ENCODE results near the gene MACROD2.

MACROD2 gene

GRCh38 chr20:15924556-15924955 lies 1929.2 kb downstream of the MACROD2 start:
- no peak for DNase-seq (ENCODE audit: extremely low read depth, low read depth)
- TF ChIP-seq, protein P1, sequence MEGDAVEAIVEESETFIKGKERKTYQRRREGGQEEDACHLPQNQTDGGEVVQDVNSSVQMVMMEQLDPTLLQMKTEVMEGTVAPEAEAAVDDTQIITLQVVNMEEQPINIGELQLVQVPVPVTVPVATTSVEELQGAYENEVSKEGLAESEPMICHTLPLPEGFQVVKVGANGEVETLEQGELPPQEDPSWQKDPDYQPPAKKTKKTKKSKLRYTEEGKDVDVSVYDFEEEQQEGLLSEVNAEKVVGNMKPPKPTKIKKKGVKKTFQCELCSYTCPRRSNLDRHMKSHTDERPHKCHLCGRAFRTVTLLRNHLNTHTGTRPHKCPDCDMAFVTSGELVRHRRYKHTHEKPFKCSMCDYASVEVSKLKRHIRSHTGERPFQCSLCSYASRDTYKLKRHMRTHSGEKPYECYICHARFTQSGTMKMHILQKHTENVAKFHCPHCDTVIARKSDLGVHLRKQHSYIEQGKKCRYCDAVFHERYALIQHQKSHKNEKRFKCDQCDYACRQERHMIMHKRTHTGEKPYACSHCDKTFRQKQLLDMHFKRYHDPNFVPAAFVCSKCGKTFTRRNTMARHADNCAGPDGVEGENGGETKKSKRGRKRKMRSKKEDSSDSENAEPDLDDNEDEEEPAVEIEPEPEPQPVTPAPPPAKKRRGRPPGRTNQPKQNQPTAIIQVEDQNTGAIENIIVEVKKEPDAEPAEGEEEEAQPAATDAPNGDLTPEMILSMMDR (IDR thresholded peaks at IDR 0.05; ENCODE audit: low read depth, low read length), result no peak

GRCh38 chr20:15925376-15925775 lies 1930.1 kb downstream of the MACROD2 start:
- no peak for DNase-seq (ENCODE audit: extremely low read depth, low read depth)
- TF ChIP-seq, protein P1 (IDR thresholded peaks at IDR 0.05; ENCODE audit: low read depth, low read length), result no peak

DNA sequence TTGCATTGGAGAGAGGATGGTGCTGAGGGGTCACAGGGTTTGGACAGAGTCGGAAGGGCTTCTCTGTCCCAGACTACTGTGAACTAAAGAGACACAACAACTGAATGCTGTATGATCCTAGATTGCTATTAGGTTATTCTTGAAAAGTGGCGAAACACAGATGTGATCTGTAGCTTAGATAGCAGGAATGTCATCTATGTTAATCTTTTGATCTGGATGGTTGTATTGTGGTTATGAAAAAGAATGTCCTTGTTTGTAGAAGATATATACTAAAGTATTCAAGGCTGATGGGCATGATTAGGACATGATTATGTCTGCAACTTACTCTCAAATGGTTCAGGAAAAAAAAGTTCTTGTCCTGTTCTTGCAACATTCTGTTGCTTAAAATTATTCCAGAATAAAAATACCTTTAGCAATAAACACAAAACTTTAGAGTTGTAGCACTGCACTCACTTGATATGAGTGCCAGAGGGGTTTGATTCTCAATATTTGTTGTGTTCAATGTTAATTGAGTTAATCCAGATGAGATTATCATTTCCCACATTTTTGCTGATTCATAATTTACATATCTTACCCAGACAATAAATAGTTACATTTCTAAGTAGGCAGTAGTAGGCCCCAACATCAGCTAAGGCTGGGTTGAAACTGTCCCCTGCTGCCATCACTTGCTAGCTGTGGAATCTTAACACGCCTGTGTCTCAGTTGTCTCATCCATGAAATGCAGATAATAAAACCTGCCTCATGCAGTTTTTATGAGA lies 1932.8 kb downstream of the MACROD2 start:
- TF ChIP-seq, protein P1 (IDR thresholded peaks at IDR 0.05; ENCODE audit: low read depth, low read length), result no peak
- DNase-seq (ENCODE audit: extremely low read depth, low read depth), result no peak

GRCh38 chr20:15928946-15929345 lies 1933.6 kb downstream of the MACROD2 start:
- DNase-seq (ENCODE audit: extremely low read depth, low read depth), result no peak
- TF ChIP-seq, protein P1 (IDR thresholded peaks at IDR 0.05; ENCODE audit: low read depth, low read length), result no peak

DNA sequence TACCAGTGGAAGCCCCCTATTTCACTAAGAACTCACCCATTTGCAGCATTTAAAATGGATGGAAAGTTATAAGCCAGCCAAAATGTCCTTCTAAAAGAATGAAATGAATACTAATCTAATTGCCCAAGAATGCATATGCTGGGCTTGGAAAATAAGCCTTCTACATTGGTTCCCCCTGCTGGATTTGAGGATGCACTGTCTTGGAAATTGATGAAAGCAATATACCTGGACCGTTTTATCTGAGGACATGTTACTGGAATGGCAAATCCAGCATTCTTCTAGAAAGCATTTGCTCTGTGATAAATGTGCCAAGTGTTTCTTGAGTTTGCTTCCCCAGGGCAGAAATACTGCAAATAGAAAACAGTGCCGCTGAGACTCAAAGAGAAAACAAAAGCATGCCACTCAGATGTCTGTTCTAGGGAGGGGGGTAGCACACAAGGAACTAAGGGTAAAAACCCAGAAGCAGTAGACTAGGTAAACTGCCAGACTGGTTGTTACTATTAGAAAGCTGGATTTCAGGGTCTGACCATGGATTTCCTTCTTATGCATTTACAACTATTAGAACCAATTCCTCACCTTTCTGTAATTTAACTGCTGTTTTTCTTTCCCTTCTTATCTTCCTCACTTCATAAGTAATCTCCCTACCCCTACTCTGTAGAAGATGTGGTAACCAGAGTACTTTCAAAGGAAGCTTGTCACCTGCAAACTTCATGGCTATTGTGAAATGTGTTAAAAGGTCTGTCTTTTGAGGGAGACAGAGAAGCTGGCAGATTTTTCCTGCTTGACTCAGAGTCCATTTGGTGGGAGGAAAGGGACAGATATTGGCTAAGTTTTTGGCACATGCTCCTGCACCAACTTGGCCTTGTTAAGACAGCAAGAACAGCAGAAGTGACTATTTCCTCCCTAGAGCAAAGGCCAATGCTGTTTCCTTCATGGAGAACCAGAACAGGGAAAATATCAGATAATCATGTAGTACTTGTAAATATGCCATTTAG lies 1935.3 kb downstream of the MACROD2 start:
- no peak for DNase-seq (ENCODE audit: extremely low read depth, low read depth)
- TF ChIP-seq, protein P1 (IDR thresholded peaks at IDR 0.05; ENCODE audit: low read depth, low read length), result peak; percentile 73

- DNase-seq (ENCODE audit: extremely low read depth, low read depth), result no peak
- TF ChIP-seq, protein P1 (IDR thresholded peaks at IDR 0.05; ENCODE audit: low read depth, low read length), result no peak
Observed at GRCh38 chr20:15931897-15932296, 1936.6 kb downstream of the MACROD2 start.

DNA sequence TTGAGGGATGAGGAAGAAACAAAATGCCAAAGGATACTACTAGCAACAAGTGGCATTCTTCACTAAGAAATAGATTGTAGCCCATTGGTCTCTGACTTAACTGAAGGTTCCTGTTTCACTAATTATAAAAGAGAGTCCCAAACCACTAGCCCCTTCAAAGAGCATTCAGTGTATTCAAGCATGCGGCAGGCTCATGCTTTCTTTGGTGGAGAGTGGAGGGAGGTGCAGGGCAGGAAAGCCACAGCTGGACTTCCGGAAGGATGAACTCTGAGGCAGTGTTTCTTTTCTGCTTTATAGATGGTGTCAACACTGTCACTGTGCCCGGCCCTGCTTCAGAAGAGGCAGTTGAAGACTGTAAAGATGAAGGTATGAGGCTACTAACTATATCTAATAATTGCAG lies 1941.9 kb downstream of the MACROD2 start:
- DNase-seq (ENCODE audit: extremely low read depth, low read depth), result no peak
- TF ChIP-seq, protein P1 (IDR thresholded peaks at IDR 0.05; ENCODE audit: low read depth, low read length), result no peak

All from AG09319 (cell line).